GM12875 (cell line): ENCODE data around the gene CAMLG.
"Not testable (repeated sequence)": the region's sequence is repeated elsewhere in the genome, so short reads cannot be mapped to it uniquely, and the experiment has no call there.

Experiments
- H3K4me3 ChIP-seq: one replicate; pipeline ENCODE4 v1.5.1; 2011; ENCODE audit warnings: low read depth, low read length, control low read depth
- TF ChIP-seq, protein P1 (sequence below): IDR thresholded peaks from 2 replicates; pipeline ENCODE4 v1.5.1; 2011; ENCODE audit warnings: low read depth, mild to moderate bottlenecking, control low read depth, inconsistent platforms, low read length, moderate library complexity, borderline replicate concordance; ENCODE audit not compliant: insufficient read depth

CAMLG gene

DNA sequence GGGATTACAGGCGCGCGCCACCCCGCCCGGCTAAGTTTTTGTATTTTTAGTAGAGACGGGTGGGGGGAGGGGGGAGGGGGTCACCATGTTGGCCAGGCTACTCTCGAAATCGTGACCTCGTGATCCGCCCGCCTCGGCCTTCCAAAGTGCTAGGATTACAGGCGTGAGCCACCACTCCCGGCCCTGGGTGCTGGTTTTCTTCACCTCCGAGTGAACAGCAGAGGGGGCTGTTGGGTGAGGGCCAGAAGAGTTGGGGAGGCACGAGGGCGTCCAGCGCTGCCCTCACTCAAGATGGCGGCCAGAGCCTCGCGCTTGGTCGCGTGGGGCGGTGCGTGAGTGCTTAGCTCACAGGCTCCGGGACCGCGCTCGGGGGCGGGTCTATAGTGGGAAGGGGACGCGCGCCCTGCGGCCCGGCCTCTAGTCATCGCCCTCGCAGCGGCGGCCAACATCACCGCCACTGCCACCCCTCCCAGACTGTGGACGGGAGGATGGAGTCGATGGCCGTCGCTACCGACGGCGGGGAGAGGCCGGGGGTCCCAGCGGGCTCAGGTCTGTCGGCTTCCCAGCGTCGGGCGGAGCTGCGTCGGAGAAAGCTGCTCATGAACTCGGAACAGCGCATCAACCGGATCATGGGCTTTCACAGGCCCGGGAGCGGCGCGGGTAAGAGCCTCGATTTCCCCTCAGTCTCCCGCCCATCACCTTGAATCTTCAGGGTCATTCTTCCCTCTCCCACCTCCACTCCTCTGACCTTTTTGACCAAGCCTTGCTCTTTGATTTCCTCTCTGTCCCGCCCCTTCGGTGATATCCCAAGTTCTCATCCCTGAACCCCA lies at the start of gene CAMLG:
Gene CAMLG (plus strand): TSS at position 416 of the 830 bp plus-strand sequence. CDS start 73 bp downstream, at position 489.
- TF ChIP-seq, protein P1, sequence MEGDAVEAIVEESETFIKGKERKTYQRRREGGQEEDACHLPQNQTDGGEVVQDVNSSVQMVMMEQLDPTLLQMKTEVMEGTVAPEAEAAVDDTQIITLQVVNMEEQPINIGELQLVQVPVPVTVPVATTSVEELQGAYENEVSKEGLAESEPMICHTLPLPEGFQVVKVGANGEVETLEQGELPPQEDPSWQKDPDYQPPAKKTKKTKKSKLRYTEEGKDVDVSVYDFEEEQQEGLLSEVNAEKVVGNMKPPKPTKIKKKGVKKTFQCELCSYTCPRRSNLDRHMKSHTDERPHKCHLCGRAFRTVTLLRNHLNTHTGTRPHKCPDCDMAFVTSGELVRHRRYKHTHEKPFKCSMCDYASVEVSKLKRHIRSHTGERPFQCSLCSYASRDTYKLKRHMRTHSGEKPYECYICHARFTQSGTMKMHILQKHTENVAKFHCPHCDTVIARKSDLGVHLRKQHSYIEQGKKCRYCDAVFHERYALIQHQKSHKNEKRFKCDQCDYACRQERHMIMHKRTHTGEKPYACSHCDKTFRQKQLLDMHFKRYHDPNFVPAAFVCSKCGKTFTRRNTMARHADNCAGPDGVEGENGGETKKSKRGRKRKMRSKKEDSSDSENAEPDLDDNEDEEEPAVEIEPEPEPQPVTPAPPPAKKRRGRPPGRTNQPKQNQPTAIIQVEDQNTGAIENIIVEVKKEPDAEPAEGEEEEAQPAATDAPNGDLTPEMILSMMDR = peak; percentile 81
- H3K4me3 ChIP-seq = peak within 1 kb of the TSS; percentile 71

DNA sequence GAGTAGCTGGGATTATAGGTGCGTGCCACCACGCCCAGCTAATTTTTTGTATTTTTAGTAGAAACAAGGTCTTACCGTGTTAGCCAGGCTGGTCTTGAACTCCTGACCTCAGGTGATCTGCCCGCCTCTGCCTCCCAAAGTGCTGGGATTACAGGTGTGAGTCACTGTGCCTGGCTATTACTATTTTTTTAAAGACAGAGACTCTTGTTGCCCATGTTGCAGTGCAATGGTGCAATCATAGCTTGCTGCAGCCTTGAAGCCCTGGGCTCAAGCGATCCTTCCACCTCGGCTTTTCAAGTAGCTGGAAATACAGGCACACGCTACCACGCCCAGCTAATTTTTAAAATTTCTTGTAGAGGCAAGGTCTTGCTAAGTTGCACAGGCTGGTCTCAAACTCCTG lies 48.2 kb upstream of the CAMLG start:
- H3K4me3 ChIP-seq = not testable (repeated sequence)

DNA sequence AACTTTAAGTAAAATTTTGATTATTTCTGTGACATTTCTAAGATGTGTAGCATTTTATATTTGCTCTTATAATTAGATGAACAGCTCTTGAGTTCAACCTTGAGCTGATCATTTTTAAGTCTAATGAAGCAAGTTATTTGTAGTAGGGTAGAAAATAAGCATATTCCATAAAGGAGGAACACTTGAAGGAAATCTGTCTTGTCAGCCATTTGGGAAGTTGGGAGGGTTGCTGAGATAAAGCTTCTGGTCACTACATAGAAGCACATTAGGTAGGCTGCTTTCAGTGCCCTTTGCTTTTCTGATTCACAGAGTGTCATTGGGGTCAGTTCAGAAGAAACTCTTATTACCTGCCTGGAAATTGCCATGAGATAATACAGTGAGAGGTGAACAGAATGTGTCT lies 45.6 kb upstream of the CAMLG start:
- no peak overlapping the region for H3K4me3 ChIP-seq
- TF ChIP-seq, protein P1 = no peak

DNA sequence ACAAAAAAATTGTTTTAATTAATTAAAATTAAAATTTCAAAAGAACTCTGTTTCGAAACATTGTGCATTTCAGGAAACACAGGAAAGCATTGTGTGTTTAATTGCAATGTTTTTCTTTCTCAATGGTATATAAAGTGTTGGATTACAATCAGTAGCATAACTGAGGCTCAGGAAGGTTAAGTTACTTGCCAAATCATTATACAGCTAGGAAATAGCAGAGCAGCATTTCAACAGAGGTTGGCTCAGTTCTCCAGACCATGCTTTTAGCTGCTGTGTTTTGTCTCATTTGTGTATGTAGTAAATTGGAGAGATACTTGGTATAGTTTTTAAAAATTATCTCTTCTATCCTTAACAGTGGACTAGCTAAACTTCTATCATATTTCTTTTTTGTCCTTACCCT lies 30.0 kb upstream of the CAMLG start:
- no peak overlapping the region for H3K4me3 ChIP-seq
- TF ChIP-seq, protein P1 = no peak

DNA sequence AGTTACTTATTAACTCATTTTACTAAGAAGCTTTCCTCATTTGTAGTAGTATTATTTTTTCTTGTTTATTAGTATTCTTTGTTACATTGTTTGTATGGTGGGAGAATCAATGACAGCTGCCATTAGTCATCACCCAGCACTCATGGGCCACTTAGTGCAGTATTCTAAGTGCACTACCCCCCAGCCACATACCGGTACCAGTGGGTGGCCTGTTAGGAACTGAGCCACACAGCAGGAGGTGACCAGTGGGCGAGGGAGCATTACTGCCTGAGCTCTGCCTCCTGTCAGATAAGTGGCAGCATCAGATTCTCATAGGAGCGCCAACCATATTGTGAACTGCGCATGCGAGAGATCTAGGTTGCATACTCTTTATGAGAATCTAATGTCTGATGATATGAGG lies 24.2 kb upstream of the CAMLG start:
- TF ChIP-seq, protein P1 = no peak
- H3K4me3 ChIP-seq = no peak overlapping the region

DNA sequence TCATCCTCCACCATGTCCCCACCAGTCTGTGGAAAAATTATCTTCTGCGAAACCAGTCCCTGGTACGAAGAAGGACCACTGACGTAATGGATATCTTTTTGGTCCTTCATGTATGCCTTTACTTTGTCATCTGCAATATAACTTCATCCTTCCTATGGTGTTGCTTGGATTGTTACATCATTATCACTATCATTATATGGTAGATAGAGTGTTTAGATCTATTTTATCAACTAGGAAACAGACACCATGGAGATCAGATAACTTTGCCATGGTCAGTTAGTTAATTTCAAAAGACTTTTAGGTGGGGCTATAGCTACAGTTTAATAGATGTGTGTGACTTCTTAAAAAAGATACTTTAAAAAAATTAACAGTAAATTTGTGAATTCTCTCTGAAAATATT lies 23.8 kb upstream of the CAMLG start:
- TF ChIP-seq, protein P1 = no peak
- no peak overlapping the region for H3K4me3 ChIP-seq

DNA sequence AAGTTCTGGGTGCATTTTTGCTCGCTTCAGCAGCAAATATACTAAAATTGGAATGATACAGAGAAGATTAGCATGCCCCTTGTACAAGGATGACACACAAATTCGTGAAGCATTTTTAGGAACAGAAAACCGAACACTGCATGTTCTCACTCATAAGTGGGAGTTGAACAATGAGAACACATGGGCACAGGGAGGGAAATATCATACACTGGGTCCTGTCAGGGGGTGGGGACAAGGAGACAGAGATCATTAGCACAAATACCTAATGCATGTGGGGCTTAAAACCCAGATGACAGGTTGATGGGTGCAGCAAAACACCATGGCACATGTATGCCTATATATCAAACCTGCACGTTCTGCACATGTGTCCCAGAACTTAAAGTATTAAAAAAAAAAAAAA lies 22.9 kb upstream of the CAMLG start:
- H3K4me3 ChIP-seq = not testable (repeated sequence)

DNA sequence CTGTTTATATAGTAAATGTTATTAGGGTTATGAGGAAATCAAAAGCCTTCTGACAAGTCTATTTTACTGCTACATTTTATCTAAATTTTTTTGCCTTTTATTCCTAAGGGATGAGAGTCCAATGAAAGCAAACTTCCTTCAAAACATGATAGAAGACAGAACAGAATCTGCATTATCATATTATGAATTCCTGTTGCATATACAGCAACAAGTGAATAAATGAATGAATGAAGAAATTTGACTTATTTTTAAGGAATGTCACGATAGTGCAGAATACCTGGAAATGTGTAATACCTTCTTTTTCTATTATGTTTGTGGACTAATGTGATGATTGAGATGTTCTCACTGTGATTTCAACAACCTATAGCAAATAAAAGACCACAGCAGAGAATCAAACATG lies 13.5 kb upstream of the CAMLG start:
- no peak overlapping the region for H3K4me3 ChIP-seq
- TF ChIP-seq, protein P1 = no peak
